ENCODE results near the gene GATAD2A.

GRCh38 chr19:19465436-19466070 is 60.1 kb downstream of the GATAD2A start:
- TF ChIP-seq CTCF (IDR thresholded peaks at IDR 0.05) = no peak
- no peak for TF ChIP-seq POLR2A (IDR thresholded peaks at IDR 0.05)
